Measurements from ENCODE around the gene PAX5. TPM values are rescaled to one million over a fixed set of nuclear protein-coding genes. Genes with fewer than 3 reads are reported as not detected.

PAX5 gene
- total RNA-seq, 2 experiments from 2014 or later, result 0.95 to 1.1 TPM

DNA sequence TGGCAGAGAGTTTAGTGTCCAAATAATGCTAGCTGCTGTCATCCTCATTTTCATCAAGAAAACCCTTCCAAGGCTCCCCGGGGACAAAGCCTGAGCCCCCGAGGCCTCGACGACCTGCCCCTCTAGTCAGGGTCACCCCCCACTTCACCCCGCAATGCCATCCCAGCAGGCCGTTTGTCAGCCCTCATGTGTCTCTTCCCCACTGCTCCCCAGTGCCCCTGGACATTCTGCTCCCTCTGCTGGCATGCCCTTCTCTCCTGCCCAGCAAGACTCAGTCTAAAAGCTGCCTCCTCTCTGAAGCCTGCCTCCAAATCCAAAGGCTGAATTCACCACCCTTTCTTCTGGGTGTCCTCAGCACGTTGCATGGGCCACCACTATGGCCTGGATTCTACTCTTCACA lies 59.3 kb downstream of the PAX5 start:
- DNase-seq (no peak), ATAC-seq (no peak)
- POLR2A ChIA-PET, result interaction anchor here (0.6 kb wide), 1 partner anchor 345 kb away, joined by 3 read pairs; no protein-coding TSS in a partner anchor
- Mint-ChIP-seq H3K9me3 (no peaks in the 10 kb centered on the region), H3K4me3 (no peak overlapping the region), H3K27ac (no peak overlapping the region), H3K27me3 (peaks cover 5% of the 10 kb centered on the region), H3K4me1 (ENCODE audit: low read depth) (no peaks in the 10 kb centered on the region), H3K36me3 (ENCODE audit: low read depth) (no peaks in the 10 kb centered on the region)
- TF ChIP-seq, protein P1, sequence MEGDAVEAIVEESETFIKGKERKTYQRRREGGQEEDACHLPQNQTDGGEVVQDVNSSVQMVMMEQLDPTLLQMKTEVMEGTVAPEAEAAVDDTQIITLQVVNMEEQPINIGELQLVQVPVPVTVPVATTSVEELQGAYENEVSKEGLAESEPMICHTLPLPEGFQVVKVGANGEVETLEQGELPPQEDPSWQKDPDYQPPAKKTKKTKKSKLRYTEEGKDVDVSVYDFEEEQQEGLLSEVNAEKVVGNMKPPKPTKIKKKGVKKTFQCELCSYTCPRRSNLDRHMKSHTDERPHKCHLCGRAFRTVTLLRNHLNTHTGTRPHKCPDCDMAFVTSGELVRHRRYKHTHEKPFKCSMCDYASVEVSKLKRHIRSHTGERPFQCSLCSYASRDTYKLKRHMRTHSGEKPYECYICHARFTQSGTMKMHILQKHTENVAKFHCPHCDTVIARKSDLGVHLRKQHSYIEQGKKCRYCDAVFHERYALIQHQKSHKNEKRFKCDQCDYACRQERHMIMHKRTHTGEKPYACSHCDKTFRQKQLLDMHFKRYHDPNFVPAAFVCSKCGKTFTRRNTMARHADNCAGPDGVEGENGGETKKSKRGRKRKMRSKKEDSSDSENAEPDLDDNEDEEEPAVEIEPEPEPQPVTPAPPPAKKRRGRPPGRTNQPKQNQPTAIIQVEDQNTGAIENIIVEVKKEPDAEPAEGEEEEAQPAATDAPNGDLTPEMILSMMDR (IDR thresholded peaks at IDR 0.05), result no peak
- intact Hi-C loops (cut with micrococcal nuclease), result no loop called here
- CTCF ChIA-PET, result interaction anchor here (1.5 kb wide), 1 partner anchor 101 kb away, joined by 13 read pairs; no protein-coding TSS in a partner anchor

DNA sequence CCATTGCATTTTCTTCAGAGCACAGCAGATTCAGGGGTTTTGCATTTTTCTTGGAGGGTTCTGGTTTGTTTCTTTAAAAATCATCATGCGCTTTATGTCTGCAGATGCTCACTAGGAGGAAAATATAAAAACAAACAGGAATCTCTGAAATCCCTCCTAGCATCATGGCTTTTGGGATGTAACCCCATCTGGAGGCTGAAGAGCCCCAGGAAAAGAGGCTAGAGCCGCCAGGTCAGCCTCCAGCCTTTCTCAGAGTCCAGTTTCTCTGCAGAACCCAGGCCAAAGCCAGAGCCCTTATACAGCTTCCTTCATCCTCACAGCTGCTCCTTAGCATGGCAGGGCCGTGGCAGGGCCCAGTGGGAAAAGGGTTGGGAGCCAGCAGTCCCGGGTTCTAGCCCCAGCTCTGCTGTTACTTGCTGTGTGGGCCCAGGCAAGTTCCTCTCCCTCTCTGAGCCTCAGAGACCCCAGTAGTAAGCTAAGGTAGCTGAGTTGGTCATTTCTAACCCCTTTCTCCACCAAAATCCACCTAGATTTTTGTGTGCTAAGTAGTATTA lies 62.1 kb downstream of the PAX5 start:
- H3K27ac Mint-ChIP-seq, result no peak overlapping the region
- H3K27me3 Mint-ChIP-seq, result no peaks in the 10 kb centered on the region
- ATAC-seq (no peak), DNase-seq (no peak)
- TF ChIP-seq, protein P1 (IDR thresholded peaks at IDR 0.05), result no peak
- ChIA-PET CTCF (no interaction called here), POLR2A (no interaction called here)
- no peaks in the 10 kb centered on the region for H3K4me1 Mint-ChIP-seq (ENCODE audit: low read depth)
- no peaks in the 10 kb centered on the region for H3K36me3 Mint-ChIP-seq (ENCODE audit: low read depth)
- H3K4me3 Mint-ChIP-seq, result no peak overlapping the region
- intact Hi-C loops (cut with micrococcal nuclease), result no loop called here
- no peaks in the 10 kb centered on the region for H3K9me3 Mint-ChIP-seq

DNA sequence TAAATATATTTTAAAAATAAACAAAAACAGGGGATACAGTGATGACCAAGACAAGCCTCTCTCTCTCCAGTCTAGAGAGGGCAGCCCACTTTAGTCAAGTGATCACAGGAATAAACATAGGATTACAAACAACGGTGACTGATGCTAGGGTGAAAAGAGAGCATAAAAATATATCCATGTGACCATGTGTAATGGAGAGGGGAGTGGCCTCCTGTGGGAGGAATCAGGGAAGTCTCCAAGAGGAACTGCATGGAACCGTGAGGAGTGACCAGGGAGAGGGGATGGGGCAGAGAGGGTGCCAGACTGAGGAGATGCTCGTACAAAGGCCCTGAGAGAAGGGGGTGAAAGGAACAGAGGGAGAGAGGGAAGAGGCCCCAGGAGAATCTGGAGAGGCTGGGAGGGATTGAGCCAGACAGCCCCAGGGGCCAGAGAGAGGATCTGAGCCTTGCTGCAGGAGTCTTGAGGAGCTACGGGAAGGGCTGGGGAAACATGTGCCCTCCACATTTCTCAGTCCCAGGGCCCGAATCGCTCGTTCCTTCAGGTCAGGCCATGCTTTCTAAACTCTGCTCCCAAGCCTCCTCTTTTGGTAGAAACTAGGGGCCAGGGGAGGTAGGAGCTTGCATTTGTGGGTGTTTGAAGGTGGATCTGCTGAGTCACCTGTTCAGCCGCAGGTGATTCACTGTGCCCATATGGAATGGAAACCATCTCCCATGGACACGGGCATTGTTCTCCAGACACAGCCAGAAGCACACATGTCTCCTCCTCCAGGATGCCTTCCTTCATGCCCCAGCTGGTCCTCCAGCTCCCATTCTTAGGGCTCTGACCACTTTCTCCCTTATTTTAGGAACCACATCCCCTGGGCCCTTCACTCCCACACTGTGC lies 63.8 kb downstream of the PAX5 start:
- ATAC-seq, result no peak
- ChIA-PET POLR2A (interaction anchor here (1.0 kb wide), 1 partner anchor 13 kb away, joined by 3 read pairs; no protein-coding TSS in a partner anchor), CTCF (interaction anchor here (1.2 kb wide), 1 partner anchor 97 kb away, joined by 4 read pairs; no protein-coding TSS in a partner anchor)
- TF ChIP-seq, protein P1 (IDR thresholded peaks at IDR 0.05), result no peak
- Mint-ChIP-seq H3K9me3 (no peaks in the 10 kb centered on the region), H3K4me3 (no peak overlapping the region), H3K36me3 (ENCODE audit: low read depth) (no peaks in the 10 kb centered on the region), H3K27me3 (no peaks in the 10 kb centered on the region), H3K27ac (no peak overlapping the region), H3K4me1 (ENCODE audit: low read depth) (no peaks in the 10 kb centered on the region)
- intact Hi-C loops (cut with micrococcal nuclease), result no loop called here
- no peak for DNase-seq

DNA sequence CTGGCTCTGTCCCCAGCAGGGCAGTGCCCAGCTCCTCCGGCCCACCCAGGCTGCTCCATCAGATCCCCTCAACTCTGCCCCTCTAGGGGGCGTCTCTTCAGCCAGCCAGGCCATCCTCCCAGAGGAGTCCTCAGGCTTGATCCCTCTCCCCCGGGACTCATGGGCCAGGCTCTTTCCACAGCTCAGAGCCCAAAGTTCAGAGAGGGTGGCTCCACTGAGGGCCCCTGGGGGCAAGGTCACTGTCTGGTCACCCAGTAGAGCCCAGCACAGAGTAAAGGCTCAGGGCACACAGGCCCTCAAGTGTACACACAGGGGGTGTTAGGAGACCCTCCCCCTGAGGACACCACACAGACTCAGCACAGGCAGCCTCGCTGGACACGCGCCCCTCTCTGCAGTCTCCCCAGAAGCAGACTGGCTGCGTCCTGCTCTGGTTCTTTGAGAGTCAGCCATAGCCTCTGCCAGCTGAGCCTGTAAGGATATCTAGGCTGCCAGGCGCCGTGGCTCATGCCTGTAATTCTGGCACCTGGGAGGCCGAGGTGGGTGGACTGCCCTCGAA lies 64.8 kb downstream of the PAX5 start:
- ChIA-PET CTCF (interaction anchor here (1.7 kb wide), 1 partner anchor 96 kb away, joined by 7 read pairs; no protein-coding TSS in a partner anchor), POLR2A (no interaction called here)
- H3K4me3 Mint-ChIP-seq, result no peak overlapping the region
- ATAC-seq, result no peak
- no peaks in the 10 kb centered on the region for H3K27me3 Mint-ChIP-seq
- DNase-seq, result no peak
- no peaks in the 10 kb centered on the region for H3K36me3 Mint-ChIP-seq (ENCODE audit: low read depth)
- no peaks in the 10 kb centered on the region for H3K4me1 Mint-ChIP-seq (ENCODE audit: low read depth)
- TF ChIP-seq, protein P1 (IDR thresholded peaks at IDR 0.05), result no peak
- intact Hi-C loops (cut with micrococcal nuclease), result no loop called here
- no peak overlapping the region for H3K27ac Mint-ChIP-seq
- no peaks in the 10 kb centered on the region for H3K9me3 Mint-ChIP-seq
